Measurements from ENCODE around the gene LRRC4C. TPM values are rescaled to one million over a fixed set of nuclear protein-coding genes. Genes with fewer than 3 reads are reported as not detected.

The LRRC4C gene
- polyA plus RNA-seq, 1 experiment = not detected

DNA sequence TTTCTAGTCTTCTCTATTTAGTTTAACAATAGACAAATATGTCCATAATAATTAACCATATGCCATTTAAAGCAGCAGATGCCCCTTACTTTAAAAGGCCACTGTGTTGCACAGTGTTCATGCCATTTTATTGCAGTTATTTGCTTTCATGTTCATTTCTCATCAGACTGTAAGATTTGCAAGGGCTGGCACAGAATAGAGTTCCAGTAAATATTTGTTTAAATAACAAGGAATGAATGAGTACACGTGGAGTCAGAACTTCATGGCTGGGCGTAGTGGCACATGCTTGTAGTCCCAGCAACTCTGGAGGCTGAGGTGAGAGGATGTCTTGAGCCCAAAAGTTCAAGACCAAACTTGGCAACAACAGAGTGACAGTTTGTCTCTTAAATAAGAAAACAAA lies 1228.6 kb downstream of the LRRC4C start:
- H3K4me3 ChIP-seq (ENCODE audit: low read depth, low read length) = no peak overlapping the region
- DNase-seq (ENCODE audit: low read depth) = no peak
- no peaks in the 10 kb centered on the region for H3K27me3 ChIP-seq (ENCODE audit: control insufficient read depth, insufficient read depth, low read length)
- ChIA-PET CTCF (no interaction called here), POLR2A (no interaction called here)
- H3K36me3 ChIP-seq (ENCODE audit: control insufficient read depth, insufficient read depth, low read length) = no peaks in the 10 kb centered on the region
- TF ChIP-seq, protein P1, sequence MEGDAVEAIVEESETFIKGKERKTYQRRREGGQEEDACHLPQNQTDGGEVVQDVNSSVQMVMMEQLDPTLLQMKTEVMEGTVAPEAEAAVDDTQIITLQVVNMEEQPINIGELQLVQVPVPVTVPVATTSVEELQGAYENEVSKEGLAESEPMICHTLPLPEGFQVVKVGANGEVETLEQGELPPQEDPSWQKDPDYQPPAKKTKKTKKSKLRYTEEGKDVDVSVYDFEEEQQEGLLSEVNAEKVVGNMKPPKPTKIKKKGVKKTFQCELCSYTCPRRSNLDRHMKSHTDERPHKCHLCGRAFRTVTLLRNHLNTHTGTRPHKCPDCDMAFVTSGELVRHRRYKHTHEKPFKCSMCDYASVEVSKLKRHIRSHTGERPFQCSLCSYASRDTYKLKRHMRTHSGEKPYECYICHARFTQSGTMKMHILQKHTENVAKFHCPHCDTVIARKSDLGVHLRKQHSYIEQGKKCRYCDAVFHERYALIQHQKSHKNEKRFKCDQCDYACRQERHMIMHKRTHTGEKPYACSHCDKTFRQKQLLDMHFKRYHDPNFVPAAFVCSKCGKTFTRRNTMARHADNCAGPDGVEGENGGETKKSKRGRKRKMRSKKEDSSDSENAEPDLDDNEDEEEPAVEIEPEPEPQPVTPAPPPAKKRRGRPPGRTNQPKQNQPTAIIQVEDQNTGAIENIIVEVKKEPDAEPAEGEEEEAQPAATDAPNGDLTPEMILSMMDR (IDR thresholded peaks at IDR 0.05; ENCODE audit: insufficient read depth, low read depth, low read length) = no peak

DNA sequence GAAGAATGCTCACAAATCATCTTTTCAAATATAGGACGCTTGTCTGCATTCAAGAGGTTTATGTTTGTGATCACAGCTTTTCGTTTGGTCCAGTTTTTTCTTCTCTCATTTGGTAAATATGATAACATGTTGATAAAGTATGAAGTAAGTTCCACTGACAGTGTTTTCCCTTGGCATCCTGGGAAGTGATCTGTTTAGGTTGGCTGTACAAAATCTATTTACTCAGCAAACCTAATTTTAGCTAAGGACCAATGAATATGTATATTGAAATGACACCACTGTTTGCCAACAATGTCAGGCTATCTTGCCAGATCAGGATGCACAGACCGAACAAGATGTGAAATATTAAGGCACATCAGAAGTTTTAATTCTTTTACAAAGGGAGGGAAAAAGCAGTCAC lies 1230.8 kb downstream of the LRRC4C start:
- Histone ChIP-seq H3K36me3 (ENCODE audit: control insufficient read depth, insufficient read depth, low read length) (no peaks in the 10 kb centered on the region), H3K4me3 (ENCODE audit: low read depth, low read length) (no peak overlapping the region), H3K27me3 (ENCODE audit: control insufficient read depth, insufficient read depth, low read length) (no peaks in the 10 kb centered on the region)
- POLR2A ChIA-PET = no interaction called here
- CTCF ChIA-PET = interaction anchor here (0.6 to 1.5 kb wide), 2 partner anchors 12 to 15 kb away, joined by 3 read pairs; no protein-coding TSS in a partner anchor
- DNase-seq (ENCODE audit: low read depth) = no peak
- TF ChIP-seq, protein P1 (IDR thresholded peaks at IDR 0.05; ENCODE audit: insufficient read depth, low read depth, low read length) = no peak

DNA sequence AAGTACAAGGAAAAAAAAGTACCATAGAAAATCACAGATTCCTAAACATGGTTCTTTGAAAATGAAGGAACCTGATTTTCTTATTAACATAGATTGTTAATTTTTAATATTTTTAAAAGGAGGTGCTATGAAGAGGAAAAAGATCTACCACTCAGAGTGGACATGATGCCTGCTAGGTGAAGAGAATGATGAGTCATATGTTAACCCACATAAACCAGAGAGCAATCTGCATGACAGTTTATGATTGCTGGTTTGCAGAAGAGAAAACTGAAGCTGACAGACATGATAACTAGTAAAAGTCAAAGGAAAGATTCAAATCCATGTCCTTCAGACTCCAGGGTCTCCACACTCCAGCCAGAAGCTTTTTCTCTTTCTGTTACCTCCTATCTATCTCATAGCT lies 1231.7 kb downstream of the LRRC4C start:
- POLR2A ChIA-PET = no interaction called here
- no peaks in the 10 kb centered on the region for H3K27me3 ChIP-seq (ENCODE audit: control insufficient read depth, insufficient read depth, low read length)
- DNase-seq (ENCODE audit: low read depth) = no peak
- TF ChIP-seq, protein P1 (IDR thresholded peaks at IDR 0.05; ENCODE audit: insufficient read depth, low read depth, low read length) = no peak
- CTCF ChIA-PET = interaction anchor here (1.5 kb wide), 1 partner anchor 14 kb away, joined by 3 read pairs; no protein-coding TSS in a partner anchor
- no peaks in the 10 kb centered on the region for H3K36me3 ChIP-seq (ENCODE audit: control insufficient read depth, insufficient read depth, low read length)
- H3K4me3 ChIP-seq (ENCODE audit: low read depth, low read length) = no peak overlapping the region

DNA sequence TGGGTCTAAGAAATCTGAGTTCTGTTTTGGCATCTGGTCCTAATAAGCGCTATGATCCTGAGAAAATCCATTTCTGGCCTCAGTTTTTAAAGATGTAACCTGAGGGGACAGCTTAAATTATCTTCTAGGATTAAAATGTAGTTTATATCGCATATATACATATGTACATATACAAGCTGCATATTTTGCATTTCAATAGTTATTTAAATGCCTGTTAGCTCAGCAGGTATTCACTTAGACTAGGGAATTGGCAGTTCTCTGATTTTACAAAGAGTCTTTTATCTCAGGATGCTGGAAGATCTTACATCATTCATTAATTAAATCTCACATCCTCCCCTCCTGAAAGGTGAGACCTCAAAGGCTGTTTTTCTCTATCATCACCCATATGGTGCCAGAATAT lies 1232.8 kb downstream of the LRRC4C start:
- POLR2A ChIA-PET = no interaction called here
- CTCF ChIA-PET = no interaction called here
- Histone ChIP-seq H3K4me3 (ENCODE audit: low read depth, low read length) (no peak overlapping the region), H3K36me3 (ENCODE audit: control insufficient read depth, insufficient read depth, low read length) (no peaks in the 10 kb centered on the region), H3K27me3 (ENCODE audit: control insufficient read depth, insufficient read depth, low read length) (no peaks in the 10 kb centered on the region)
- TF ChIP-seq, protein P1 (IDR thresholded peaks at IDR 0.05; ENCODE audit: insufficient read depth, low read depth, low read length) = no peak
- DNase-seq (ENCODE audit: low read depth) = no peak

DNA sequence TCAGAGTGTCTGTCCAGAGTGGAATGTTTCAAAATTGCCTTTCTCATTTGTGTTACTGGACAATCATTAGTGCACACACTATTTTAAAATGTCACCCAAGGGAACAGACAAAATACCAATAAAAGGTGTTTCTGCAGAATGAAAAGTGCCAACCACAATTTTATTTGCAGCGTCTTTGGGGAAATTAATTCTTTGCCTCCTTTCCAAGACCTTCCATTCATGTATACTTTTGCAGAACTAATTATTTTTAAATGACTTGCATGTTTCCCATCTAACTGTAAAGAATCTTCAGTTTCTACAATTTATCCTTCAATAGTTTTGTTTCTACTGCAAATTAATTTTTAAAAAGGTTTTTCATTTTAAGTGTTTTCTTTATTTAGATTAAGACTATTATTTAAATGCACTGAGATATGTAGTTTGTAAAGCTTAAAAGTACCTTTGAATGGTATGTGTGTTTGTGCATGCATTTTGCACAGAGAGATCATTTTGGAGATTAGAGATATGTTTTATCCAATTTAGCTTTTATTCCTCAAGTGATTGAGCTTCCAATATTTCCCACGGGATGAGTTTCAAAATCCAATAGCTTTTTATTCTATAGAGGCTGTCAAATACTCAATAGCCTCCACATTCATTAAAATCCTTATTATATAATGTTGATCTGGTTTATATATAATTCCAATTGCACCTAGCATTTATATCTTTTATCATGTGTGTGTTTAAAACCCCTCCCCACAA lies 1235.7 kb downstream of the LRRC4C start:
- POLR2A ChIA-PET = no interaction called here

More for the DNA sequence above, 1235.7 kb downstream of the LRRC4C start:
- Histone ChIP-seq H3K27me3 (ENCODE audit: control insufficient read depth, insufficient read depth, low read length) (no peaks in the 10 kb centered on the region), H3K36me3 (ENCODE audit: control insufficient read depth, insufficient read depth, low read length) (no peaks in the 10 kb centered on the region), H3K4me3 (ENCODE audit: low read depth, low read length) (no peak overlapping the region)
- CTCF ChIA-PET = no interaction called here
- no peak for DNase-seq (ENCODE audit: low read depth)
- TF ChIP-seq, protein P1 (IDR thresholded peaks at IDR 0.05; ENCODE audit: insufficient read depth, low read depth, low read length) = no peak

Data from BJ (cell line).